Measurements from ENCODE around the gene PLXNA2. TPM values are rescaled to one million over a fixed set of nuclear protein-coding genes. Genes with fewer than 3 reads are reported as not detected.

The PLXNA2 gene
- total RNA-seq, 4 donors from 2014 or later, result 17.2 to 29.7 (median 24.6) TPM

- Histone ChIP-seq H3K27me3 (no peaks in the 10 kb centered on the region), H3K36me3 (peaks cover 0 to 25% (median 0%) of the 10 kb centered on the region in 3 donors)
- WGBS, 2 donors, result 74 to 75% methylated on average over 6 of the region's 6 CpGs
These were observed 169.8 kb downstream of the PLXNA2 start for GRCh38 chr1:208074353-208074752.

GRCh38 chr1:208071435-208072031 lies 172.7 kb downstream of the PLXNA2 start:
- Histone ChIP-seq H3K4me1 (peaks cover 0 to under 1% (median 0%) of the 10 kb centered on the region in 4 donors), H3K27ac (no peak overlapping the region), H3K36me3 (peaks cover 0 to 25% (median 0%) of the 10 kb centered on the region in 3 donors), H3K27me3 (no peaks in the 10 kb centered on the region), H3K4me3 (no peak overlapping the region), H3K9me3 (no peaks in the 10 kb centered on the region)
- 79 to 86% methylated on average over 7 of the region's 7 CpGs for WGBS, 2 donors
- no peak for TF ChIP-seq CTCF (IDR thresholded peaks at IDR 0.05)
- TF ChIP-seq POLR2A (IDR thresholded peaks at IDR 0.05), result no peak
- no peak for TF ChIP-seq EP300 (IDR thresholded peaks at IDR 0.05)
- no peak for DNase-seq (ENCODE audit: low spot score in 2 of 2)

More at GRCh38 chr1:208074353-208074752, 169.8 kb downstream of the PLXNA2 start:
- Histone ChIP-seq H3K9me3 (no peaks in the 10 kb centered on the region), H3K4me1 (peaks cover 0 to 14% (median 0%) of the 10 kb centered on the region in 4 donors), H3K4me3 (no peak overlapping the region), H3K27ac (no peak overlapping the region)
- no peak for TF ChIP-seq EP300 (IDR thresholded peaks at IDR 0.05)
- TF ChIP-seq CTCF (IDR thresholded peaks at IDR 0.05), result no peak
- no peak for TF ChIP-seq POLR2A (IDR thresholded peaks at IDR 0.05)
- DNase-seq (ENCODE audit: low spot score in 2 of 2), result no peak

GRCh38 chr1:208069908-208070307 lies 174.3 kb downstream of the PLXNA2 start:
- Histone ChIP-seq H3K36me3 (peaks cover 0 to 25% (median 0%) of the 10 kb centered on the region in 3 donors), H3K27ac (no peak overlapping the region), H3K4me1 (peaks cover 0 to 16% (median 10%) of the 10 kb centered on the region in 4 donors), H3K27me3 (no peaks in the 10 kb centered on the region), H3K9me3 (no peaks in the 10 kb centered on the region), H3K4me3 (no peak overlapping the region)
- TF ChIP-seq POLR2A (IDR thresholded peaks at IDR 0.05), result no peak
- no peak for TF ChIP-seq CTCF (IDR thresholded peaks at IDR 0.05)
- no peak for TF ChIP-seq EP300 (IDR thresholded peaks at IDR 0.05)
- no peak for DNase-seq (ENCODE audit: low spot score in 2 of 2)
- 96 to 97% methylated on average over 4 of the region's 4 CpGs for WGBS, 2 donors

GRCh38 chr1:208069317-208069716 lies 174.9 kb downstream of the PLXNA2 start:
- no peak overlapping the region for H3K27ac ChIP-seq
- no peaks in the 10 kb centered on the region for H3K9me3 ChIP-seq
- DNase-seq (ENCODE audit: low spot score in 2 of 2), result no peak
- TF ChIP-seq POLR2A (IDR thresholded peaks at IDR 0.05) (no peak), CTCF (IDR thresholded peaks at IDR 0.05) (no peak), EP300 (IDR thresholded peaks at IDR 0.05) (no peak)
- H3K27me3 ChIP-seq, result no peaks in the 10 kb centered on the region
- H3K4me1 ChIP-seq, result peaks cover 0 to 22% (median 13%) of the 10 kb centered on the region in 4 donors
- 85 to 86% methylated on average over 8 of the region's 8 CpGs for WGBS, 2 donors
- no peak overlapping the region for H3K4me3 ChIP-seq
- peaks cover 0 to 21% (median 0%) of the 10 kb centered on the region in 3 donors for H3K36me3 ChIP-seq

GRCh38 chr1:208068908-208069307 lies 175.3 kb downstream of the PLXNA2 start:
- Histone ChIP-seq H3K27ac (no peak overlapping the region), H3K4me1 (peaks cover 0 to 22% (median 13%) of the 10 kb centered on the region in 4 donors), H3K4me3 (no peak overlapping the region), H3K36me3 (peaks cover 0 to 17% (median 0%) of the 10 kb centered on the region in 3 donors), H3K9me3 (no peaks in the 10 kb centered on the region), H3K27me3 (no peaks in the 10 kb centered on the region)
- no peak for DNase-seq (ENCODE audit: low spot score in 2 of 2)
- TF ChIP-seq EP300 (IDR thresholded peaks at IDR 0.05) (no peak), POLR2A (IDR thresholded peaks at IDR 0.05) (no peak), CTCF (IDR thresholded peaks at IDR 0.05) (no peak)
- 79 to 88% methylated on average over 3 of the region's 3 CpGs for WGBS, 2 donors
